SK-N-MC (cell line): Measurements from ENCODE around the gene BRINP3.

ENCODE experiments used
- EZH2 ChIP-seq: fragments of 200-600 bp; sonication (generic); IDR thresholded peaks from one replicate; pipeline ENCODE4 v1.6.1; 2017; ENCODE audit warnings: antibody characterized with exemption
- FOXP2 ChIP-seq: optimal IDR thresholded peaks from 2 replicates; pipeline ENCODE3; 2011; ENCODE audit warnings: mild to moderate bottlenecking, moderate library complexity; ENCODE audit not compliant: insufficient read depth; ENCODE audit errors: extremely low read length, control extremely low read depth
- POLR2AphosphoS5 ChIP-seq: IDR thresholded peaks from 2 replicates; pipeline ENCODE4 v1.6.1; 2012; ENCODE audit warnings: mild to moderate bottlenecking, low read depth, low read length, borderline replicate concordance

DNA sequence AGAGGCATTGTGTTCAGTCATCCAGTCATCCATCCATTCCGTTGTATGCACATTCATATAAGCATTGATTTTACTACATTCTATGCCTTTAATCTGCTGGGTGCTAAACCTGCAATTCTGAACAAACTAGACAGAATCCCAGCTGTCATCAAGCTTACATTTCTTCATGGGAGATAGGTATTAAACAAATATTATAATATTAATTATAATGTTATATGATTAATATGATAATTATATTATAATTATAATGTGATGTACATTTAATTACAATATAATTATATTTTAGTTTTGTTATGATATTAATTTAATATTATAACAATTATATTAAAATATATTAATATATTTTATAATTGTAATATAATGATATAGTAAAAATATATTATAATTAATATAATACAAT is 112.4 kb downstream of the BRINP3 start:
- no peak for TF ChIP-seq POLR2AphosphoS5
- no peak for TF ChIP-seq EZH2
- TF ChIP-seq FOXP2: no peak
